SU-DHL-6 (cell line): ENCODE data around the gene PLB1.

Experiments
- H2AFZ ChIP-seq: fragments of 200-600 bp; sonication (generic); 2 replicates; pipeline ENCODE4 v1.6.1; 2014; ENCODE audit warnings: low read depth, mild to moderate bottlenecking, moderate library complexity, mixed read lengths, antibody characterized with exemption, low read length; ENCODE audit not compliant: severe bottlenecking
- H3F3A ChIP-seq: fragments of 200-600 bp; shearing (Covaris generic); 2 replicates; pipeline ENCODE4 v1.6.0; 2016; ENCODE audit warnings: antibody characterized with exemption, mild to moderate bottlenecking; ENCODE audit not compliant: insufficient read depth
- H3K27ac ChIP-seq: fragments of 200-600 bp; sonication (generic); 2 replicates; pipeline ENCODE4 v1.5.1; 2016; ENCODE audit warnings: low read depth, mild to moderate bottlenecking, low read length, moderate library complexity, mixed read lengths
- H3K27me3 ChIP-seq: fragments of 200-600 bp; sonication (generic), shearing (Covaris generic); 2 replicates; pipeline ENCODE4 v1.6.0; 2014; ENCODE audit warnings: mild to moderate bottlenecking, low read length
- H3K36me3 ChIP-seq: fragments of 200-600 bp; sonication (generic); 2 replicates; pipeline ENCODE4 v1.6.1; 2014; ENCODE audit warnings: mild to moderate bottlenecking, low read length, mixed read lengths
- H3K4me2 ChIP-seq: fragments of 300-600, 200-600 bp; shearing (Covaris generic), sonication (generic); 2 replicates; pipeline ENCODE4 v1.6.0; 2014; ENCODE audit warnings: low read length, low read depth, mild to moderate bottlenecking; ENCODE audit not compliant: poor library complexity, severe bottlenecking
- H3K4me3 ChIP-seq: fragments of 200-600 bp; sonication (generic); 2 replicates; pipeline ENCODE4 v1.5.1; 2014; ENCODE audit warnings: antibody characterized with exemption, low read length, mild to moderate bottlenecking, mixed read lengths; ENCODE audit not compliant: insufficient read depth, poor library complexity, severe bottlenecking
- H3K79me2 ChIP-seq: fragments of 200-600 bp; sonication (generic); 2 replicates; pipeline ENCODE4 v1.6.1; 2014; ENCODE audit warnings: mild to moderate bottlenecking, low read length, moderate library complexity; ENCODE audit not compliant: insufficient read depth
- H3K9ac ChIP-seq: fragments of 200-600 bp; sonication (generic); 2 replicates; pipeline ENCODE4 v1.7.0; 2014; ENCODE audit warnings: mild to moderate bottlenecking, low read length
- H3K9me2 ChIP-seq: fragments of 200-600 bp; sonication (generic); replicated peaks from 2 replicates; pipeline ENCODE4 v1.6.1; 2014; ENCODE audit warnings: low read length; ENCODE audit not compliant: insufficient read depth
- H3K9me3 ChIP-seq: fragments of 200-600 bp; sonication (generic); 2 replicates; pipeline ENCODE4 v1.6.1; 2014; ENCODE audit warnings: low read length, mixed read lengths; ENCODE audit not compliant: insufficient read depth
- H4K20me1 ChIP-seq: fragments of 200-600 bp; sonication (generic); 2 replicates; pipeline ENCODE4 v1.6.1; 2014; ENCODE audit warnings: low read depth, mild to moderate bottlenecking, antibody characterized with exemption, low read length, moderate library complexity, mixed read lengths
- CTCF ChIP-seq: fragments of 200-600 bp; sonication (generic); IDR thresholded peaks from one replicate; pipeline ENCODE4 v1.5.1; 2017; ENCODE audit warnings: antibody characterized with exemption, mild to moderate bottlenecking, low read length, moderate library complexity; ENCODE audit not compliant: insufficient read depth, poor library complexity, severe bottlenecking
- EZH2phosphoT487 ChIP-seq: fragments of 200-600 bp; sonication (generic), shearing (Covaris generic); conservative IDR thresholded peaks from 2 replicates; pipeline ENCODE4 v1.6.1; 2018; ENCODE audit warnings: mild to moderate bottlenecking, antibody characterized with exemption, low read length, moderate library complexity, mixed read lengths

The PLB1 gene

GRCh38 chr2:28576714-28577113 lies 80.9 kb downstream of the PLB1 start:
- H3K4me2 ChIP-seq, result no peak overlapping the region
- no peaks in the 10 kb centered on the region for H3K9me2 ChIP-seq
- H3K9ac ChIP-seq, result no peak overlapping the region
- no peak for TF ChIP-seq CTCF
- TF ChIP-seq EZH2phosphoT487, result no peak
- H4K20me1 ChIP-seq, result no peaks in the 10 kb centered on the region
- no peaks in the 10 kb centered on the region for H3F3A ChIP-seq
- no peaks in the 10 kb centered on the region for H3K79me2 ChIP-seq
- H3K9me3 ChIP-seq, result no peaks in the 10 kb centered on the region
- no peak overlapping the region for H3K4me3 ChIP-seq
- H3K27ac ChIP-seq, result no peak overlapping the region
- no peaks in the 10 kb centered on the region for H3K36me3 ChIP-seq
- no peaks in the 10 kb centered on the region for H3K27me3 ChIP-seq
- H2AFZ ChIP-seq, result no peak overlapping the region

GRCh38 chr2:28577791-28578680 lies 82.2 kb downstream of the PLB1 start:
- no peaks in the 10 kb centered on the region for H3F3A ChIP-seq

GRCh38 chr2:28578774-28579173 lies 82.9 kb downstream of the PLB1 start:
- Histone ChIP-seq H3K27ac (no peak overlapping the region), H3K4me3 (no peak overlapping the region), H4K20me1 (no peaks in the 10 kb centered on the region), H3K79me2 (no peaks in the 10 kb centered on the region), H2AFZ (no peak overlapping the region), H3K27me3 (no peaks in the 10 kb centered on the region), H3K9me2 (no peaks in the 10 kb centered on the region), H3K9me3 (no peaks in the 10 kb centered on the region), H3K9ac (no peak overlapping the region), H3F3A (no peaks in the 10 kb centered on the region), H3K36me3 (no peaks in the 10 kb centered on the region), H3K4me2 (no peak overlapping the region)
- TF ChIP-seq EZH2phosphoT487 (no peak), CTCF (no peak)

More at GRCh38 chr2:28577791-28578680, 82.2 kb downstream of the PLB1 start:
- H3K36me3 ChIP-seq, result no peaks in the 10 kb centered on the region
- TF ChIP-seq EZH2phosphoT487 (no peak), CTCF (no peak)
- H3K27me3 ChIP-seq, result no peaks in the 10 kb centered on the region
- H3K9ac ChIP-seq, result no peak overlapping the region
- H3K79me2 ChIP-seq, result no peaks in the 10 kb centered on the region
- H3K4me3 ChIP-seq, result no peak overlapping the region
- H3K4me2 ChIP-seq, result no peak overlapping the region
- H3K9me2 ChIP-seq, result no peaks in the 10 kb centered on the region
- H3K9me3 ChIP-seq, result no peaks in the 10 kb centered on the region
- H4K20me1 ChIP-seq, result no peaks in the 10 kb centered on the region
- H2AFZ ChIP-seq, result no peak overlapping the region
- H3K27ac ChIP-seq, result no peak overlapping the region
